OCI-LY3 (cell line): Measurements from ENCODE around the gene ARL8B.

Experiments
- CTCF ChIP-seq: fragments of 200-600, 300-600 bp; sonication (generic); IDR thresholded peaks from 2 replicates; pipeline ENCODE4 v1.5.1; 2014; ENCODE audit warnings: antibody characterized with exemption, low read length, low read depth
- EZH2phosphoT487 ChIP-seq: fragments of 200-600 bp; shearing (Covaris generic); IDR thresholded peaks from 2 replicates; pipeline ENCODE4 v1.6.1; 2018; ENCODE audit warnings: antibody characterized with exemption, mixed run types, low read depth

DNA sequence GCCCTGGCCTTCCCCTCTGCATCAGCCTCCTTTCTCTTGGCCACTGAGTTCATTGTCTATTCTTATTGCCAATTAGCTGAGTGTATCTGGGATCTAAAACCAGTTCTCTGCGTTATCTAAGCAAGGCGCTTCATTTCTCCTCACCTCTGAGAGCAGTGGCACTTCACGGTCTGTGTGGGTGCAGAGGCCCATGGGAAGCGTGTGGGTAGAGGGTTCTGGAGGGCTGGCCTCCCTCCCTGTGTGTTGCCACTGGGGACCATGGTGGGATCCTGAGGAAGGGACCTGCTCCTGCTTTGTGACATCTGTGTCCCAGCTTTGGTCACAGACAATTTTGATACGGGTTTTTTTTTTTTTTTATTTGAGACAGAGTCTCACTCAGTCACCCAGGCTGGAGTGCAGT, 98.1 kb downstream of the ARL8B start:
- no peak for TF ChIP-seq CTCF
- TF ChIP-seq EZH2phosphoT487: no peak
